ENCODE data around the gene ASXL3.

The ASXL3 gene

GRCh38 chr18:33669589-33669988 lies 91.6 kb downstream of the ASXL3 start:
- Histone ChIP-seq H3K27ac (no peak overlapping the region), H3K4me3 (no peak overlapping the region)
- no peak for TF ChIP-seq CTCF (IDR thresholded peaks at IDR 0.05)
- no peak for DNase-seq (ENCODE audit: low spot score)

GRCh38 chr18:33670029-33670428 lies 92.0 kb downstream of the ASXL3 start:
- Histone ChIP-seq H3K27ac (no peak overlapping the region), H3K4me3 (no peak overlapping the region)
- no peak for TF ChIP-seq CTCF (IDR thresholded peaks at IDR 0.05)
- no peak for DNase-seq (ENCODE audit: low spot score)

- H3K27ac ChIP-seq, result no peak overlapping the region
- no peak for TF ChIP-seq CTCF (IDR thresholded peaks at IDR 0.05)
- H3K4me3 ChIP-seq, result no peak overlapping the region
- no peak for DNase-seq (ENCODE audit: low spot score)
These were observed 95.7 kb downstream of the ASXL3 start for GRCh38 chr18:33673689-33674088.

DNA sequence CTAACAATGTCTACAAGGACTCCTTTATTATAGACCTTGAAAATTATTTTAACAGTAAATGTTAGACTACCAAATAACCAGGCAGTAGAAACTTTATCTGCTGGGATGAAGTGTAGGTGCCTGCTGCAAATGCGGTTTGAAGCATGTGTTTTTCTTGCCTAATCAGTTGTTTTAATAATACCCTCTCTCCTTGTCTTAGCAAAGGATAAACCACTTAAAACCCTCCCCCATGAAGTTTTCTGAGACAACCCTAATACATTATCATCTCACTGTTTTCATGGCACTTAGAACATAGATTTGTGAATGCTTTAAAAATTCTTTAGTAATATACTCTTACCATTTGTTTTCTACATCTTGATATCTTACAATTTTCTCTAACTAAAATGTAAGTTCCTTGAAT lies 98.6 kb downstream of the ASXL3 start:
- no peak for DNase-seq (ENCODE audit: low spot score)
- Histone ChIP-seq H3K27ac (no peak overlapping the region), H3K4me3 (no peak overlapping the region)
- TF ChIP-seq CTCF (IDR thresholded peaks at IDR 0.05), result no peak

GRCh38 chr18:33677891-33678290 lies 99.9 kb downstream of the ASXL3 start:
- H3K4me3 ChIP-seq, result no peak overlapping the region
- no peak for DNase-seq (ENCODE audit: low spot score)
- TF ChIP-seq CTCF (IDR thresholded peaks at IDR 0.05), result no peak
- H3K27ac ChIP-seq, result no peak overlapping the region

DNA sequence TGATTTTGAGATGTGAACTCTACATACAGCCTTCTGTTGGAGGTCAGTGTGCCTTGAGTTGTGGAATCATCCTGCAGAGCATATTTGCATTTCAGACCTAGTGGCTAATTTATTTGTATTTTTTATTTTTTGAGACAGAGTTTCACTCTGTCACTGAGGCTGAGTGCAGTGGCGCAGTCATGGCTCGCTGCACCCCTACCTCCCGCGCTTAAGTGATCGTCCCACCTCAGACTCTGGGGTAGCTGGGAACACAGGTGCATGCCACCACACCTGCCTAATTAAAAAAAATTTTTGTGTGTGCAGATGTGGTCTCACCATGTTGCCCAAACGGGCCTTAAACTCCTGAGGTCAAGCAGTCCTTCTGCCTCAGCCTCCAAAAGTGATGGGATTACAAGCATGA lies 104.4 kb downstream of the ASXL3 start:
- Histone ChIP-seq H3K4me3 (no peak overlapping the region), H3K27ac (no peak overlapping the region)
- no peak for DNase-seq (ENCODE audit: low spot score)
- TF ChIP-seq CTCF (IDR thresholded peaks at IDR 0.05), result no peak

GRCh38 chr18:33694593-33694992 lies 116.6 kb downstream of the ASXL3 start:
- no peak for DNase-seq (ENCODE audit: low spot score)
- Histone ChIP-seq H3K4me3 (no peak overlapping the region), H3K27ac (no peak overlapping the region)
- no peak for TF ChIP-seq CTCF (IDR thresholded peaks at IDR 0.05)
